Thyroid gland (tissue), 4 donors: ENCODE measurements around the gene CDC42EP4.

ENCODE experiments used
- POLR2A ChIP-seq, 2 donors: fragments of 450-650 bp; IDR thresholded peaks; one replicate each; pipeline ENCODE4 v1.6.1; 2017; ENCODE audit warnings: antibody characterized with exemption in 2 of 2, mild to moderate bottlenecking in 2 of 2, moderate library complexity in 1 of 2
- TF ChIP-seq, protein P1 (sequence below), 6 experiments: fragments of 200-600 bp in 3 of 6; fragments of 450-650 bp in 3 of 6; sonication (generic) in 3 of 6; IDR thresholded peaks; one replicate each; pipeline ENCODE4 v1.5.1; 2016 to 2019; ENCODE audit warnings: antibody characterized with exemption in 6 of 6, mild to moderate bottlenecking in 2 of 6, inconsistent platforms in 1 of 6, moderate library complexity in 1 of 6

DNA sequence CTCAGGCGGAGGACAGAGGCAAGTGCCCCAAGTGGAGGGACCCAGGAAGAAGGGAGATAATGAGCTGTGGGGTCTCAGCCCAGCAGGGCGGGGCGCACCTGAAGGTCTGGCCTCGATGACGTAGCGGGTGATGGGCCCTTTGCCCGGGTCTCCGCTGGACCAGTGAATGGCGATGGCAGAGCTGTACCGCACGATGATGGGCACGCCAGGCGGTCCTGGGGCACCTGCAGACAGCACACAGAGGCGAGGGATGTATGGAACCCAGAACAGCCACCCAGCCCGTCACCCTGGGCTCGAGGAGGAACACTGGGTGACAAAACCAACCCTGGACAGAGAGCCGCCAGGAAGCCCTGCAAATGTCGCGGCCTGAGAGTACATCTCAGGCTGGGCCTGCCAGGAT, 46.2 kb upstream of the CDC42EP4 start:
- TF ChIP-seq, protein P1, sequence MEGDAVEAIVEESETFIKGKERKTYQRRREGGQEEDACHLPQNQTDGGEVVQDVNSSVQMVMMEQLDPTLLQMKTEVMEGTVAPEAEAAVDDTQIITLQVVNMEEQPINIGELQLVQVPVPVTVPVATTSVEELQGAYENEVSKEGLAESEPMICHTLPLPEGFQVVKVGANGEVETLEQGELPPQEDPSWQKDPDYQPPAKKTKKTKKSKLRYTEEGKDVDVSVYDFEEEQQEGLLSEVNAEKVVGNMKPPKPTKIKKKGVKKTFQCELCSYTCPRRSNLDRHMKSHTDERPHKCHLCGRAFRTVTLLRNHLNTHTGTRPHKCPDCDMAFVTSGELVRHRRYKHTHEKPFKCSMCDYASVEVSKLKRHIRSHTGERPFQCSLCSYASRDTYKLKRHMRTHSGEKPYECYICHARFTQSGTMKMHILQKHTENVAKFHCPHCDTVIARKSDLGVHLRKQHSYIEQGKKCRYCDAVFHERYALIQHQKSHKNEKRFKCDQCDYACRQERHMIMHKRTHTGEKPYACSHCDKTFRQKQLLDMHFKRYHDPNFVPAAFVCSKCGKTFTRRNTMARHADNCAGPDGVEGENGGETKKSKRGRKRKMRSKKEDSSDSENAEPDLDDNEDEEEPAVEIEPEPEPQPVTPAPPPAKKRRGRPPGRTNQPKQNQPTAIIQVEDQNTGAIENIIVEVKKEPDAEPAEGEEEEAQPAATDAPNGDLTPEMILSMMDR (IDR thresholded peaks at IDR 0.05), result no peak
- no peak for TF ChIP-seq POLR2A (IDR thresholded peaks at IDR 0.05)
